NCI-H2196 (cell line): ENCODE results near the gene MCC.

Source experiments
- DNase-seq: peaks from one replicate; lab custom pipeline; 2025; ENCODE audit not compliant: unreplicated experiment; lab: John Stamatoyannopoulos, UW

The MCC gene

DNA sequence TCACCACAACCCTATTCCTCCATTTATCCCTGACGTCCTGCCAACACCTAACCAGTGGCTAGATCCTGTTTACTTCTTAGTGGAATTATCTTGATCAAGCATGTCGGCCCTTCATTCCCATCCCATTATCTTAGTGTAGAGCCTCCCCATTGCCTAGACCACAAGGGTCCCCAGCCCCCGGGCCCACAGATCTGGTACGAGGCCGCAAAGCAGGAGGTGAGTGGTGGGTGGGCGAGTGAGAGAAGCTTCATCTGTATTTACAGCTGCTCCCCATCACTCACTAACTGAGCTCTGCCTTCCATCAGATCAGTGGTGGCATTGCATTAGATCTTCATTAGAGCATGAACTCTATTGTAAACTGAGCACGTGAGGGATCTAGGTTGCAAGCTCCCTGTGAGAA is 236.2 kb downstream of the MCC start:
- no peak for DNase-seq

DNA sequence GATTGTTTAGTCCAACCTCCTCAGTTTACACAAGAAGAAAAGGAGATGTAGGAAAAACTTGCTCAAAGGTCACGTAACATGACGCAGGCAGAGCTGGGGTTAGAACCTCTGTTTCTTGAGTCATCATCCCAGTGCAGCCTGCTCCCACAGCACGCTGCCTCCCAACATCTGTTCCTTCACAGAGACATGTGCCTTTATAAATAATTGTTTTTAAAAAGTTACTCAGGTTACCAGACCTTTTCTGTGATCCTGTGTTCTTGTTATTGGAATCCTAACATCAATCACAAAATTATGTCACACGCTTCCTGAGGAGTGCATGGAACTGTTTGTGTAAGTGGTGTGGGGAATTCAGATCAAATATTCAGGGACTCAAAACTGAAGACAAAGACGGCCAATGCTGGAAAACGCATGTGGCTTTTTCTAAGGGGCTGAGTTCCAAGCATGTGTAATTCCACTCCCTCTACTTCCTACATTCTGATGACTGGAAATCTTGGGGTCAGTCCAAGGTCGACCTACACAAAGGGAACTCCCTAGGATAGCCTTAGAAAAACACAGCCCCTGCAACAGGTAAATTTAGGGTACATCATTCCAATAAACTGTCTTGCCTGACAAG is 237.8 kb downstream of the MCC start:
- no peak for DNase-seq

DNA sequence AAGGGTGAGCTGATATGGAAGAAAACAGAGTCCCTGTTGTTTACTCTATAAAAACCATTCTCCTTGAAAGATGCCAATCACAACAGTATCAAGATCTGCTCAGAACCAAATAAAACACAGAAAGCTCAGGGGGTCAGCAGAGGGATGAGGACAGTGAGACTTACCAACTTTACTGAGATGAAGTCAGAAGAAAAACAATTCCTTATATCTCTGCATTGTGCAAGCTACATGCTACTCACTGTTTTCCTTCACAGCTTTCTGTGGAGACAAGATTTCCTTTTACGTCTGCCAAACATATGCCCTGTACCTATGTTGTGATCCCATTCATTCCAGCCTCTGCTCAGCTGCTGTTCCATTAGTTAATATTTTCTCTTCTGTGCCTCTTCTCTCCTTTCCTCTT is 239.0 kb downstream of the MCC start:
- DNase-seq = no peak

DNA sequence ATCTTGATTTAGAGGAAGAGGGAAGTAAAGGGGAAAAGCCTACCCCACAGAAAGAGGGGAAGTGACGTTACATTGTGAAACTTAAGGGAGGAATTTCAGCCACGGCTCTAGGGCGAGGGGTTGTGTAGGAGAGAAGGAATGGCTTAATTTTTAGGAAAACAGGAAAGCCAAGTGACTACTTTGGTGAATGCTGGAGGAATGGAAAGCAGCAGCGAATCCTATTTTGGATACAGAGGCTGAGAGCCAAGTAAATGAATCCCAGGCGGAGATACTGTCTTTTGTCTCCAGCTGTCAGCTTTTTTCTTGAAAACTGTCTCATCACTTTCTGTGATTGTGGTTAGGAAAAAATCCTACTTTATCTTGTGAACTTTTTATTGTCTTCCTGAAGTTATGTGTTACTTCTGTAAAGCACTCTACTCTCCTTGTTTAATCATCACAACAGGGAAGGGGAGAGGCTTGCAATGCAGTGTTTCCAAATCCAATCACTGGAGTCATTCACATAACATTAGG is 241.8 kb downstream of the MCC start:
- no peak for DNase-seq

DNA sequence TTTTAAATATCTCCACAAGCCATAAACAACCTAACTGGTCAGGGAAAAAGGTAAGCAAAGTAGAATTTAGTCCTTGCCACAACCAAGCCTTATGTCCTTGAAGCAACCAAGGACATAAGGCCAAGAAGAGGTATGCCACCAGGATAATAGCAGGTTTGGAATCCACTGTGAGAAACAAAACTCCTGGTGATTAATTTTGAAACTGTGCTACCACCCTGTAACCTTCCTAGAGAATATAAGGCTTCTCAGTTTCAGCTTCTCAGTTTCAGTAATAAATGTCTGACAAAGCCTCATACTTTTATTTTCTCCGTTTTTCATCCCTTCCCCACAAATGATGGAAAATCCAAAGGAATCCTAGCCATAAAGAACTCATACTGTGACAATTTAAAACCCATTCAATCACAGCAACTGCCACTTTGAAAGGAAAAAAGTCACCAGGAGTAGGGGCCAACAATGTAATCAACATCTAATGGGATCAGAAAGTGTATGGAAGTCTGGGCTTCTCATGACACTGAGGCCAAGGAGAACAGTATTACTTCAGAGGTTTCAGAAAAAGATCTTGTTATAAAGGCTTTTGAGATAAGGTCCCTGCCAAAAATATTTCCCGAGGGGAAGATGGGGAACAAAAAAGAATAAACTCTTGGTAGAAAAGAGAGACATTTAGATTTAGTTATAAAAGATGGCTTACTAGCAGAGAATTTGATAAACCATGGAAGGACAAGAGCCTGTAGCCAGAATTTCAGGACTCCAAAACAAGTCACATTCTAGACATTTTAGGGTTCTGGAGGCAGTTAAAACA is 242.6 kb downstream of the MCC start:
- DNase-seq = no peak

DNA sequence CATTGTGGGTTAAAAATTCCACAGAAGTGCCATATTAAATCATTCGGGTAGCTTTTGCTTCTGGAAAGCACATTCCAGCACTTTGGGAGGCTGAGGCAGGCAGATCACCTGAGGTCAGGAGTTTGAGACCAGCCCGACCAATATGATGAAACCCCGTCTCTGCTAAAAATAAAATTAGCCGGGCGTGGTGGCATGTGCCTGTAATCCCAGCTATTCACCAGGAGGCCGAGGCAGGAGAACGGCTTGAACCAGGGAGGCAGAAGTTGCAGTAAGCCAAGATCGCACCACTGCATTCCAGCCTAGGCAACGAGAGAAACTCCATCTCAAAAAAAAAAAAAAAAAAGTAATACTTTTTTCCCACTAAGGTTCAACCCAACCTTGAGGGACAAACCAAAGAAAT is 243.3 kb downstream of the MCC start:
- DNase-seq = no peak

DNA sequence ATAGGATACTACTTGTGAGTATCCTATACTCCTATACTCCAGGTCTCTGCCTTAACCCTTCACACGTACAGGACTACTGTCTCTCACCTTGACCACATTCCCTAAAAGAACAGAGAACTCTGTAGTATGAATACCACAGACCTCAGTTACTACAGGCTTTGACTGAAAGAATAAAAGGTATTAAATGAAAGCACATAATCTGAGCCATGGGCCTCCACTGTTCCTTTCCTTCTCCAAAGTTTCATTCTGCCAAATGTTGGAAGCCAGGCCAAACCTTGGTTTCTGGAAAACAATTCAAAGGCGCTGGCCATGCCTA is 244.9 kb downstream of the MCC start:
- no peak for DNase-seq

DNA sequence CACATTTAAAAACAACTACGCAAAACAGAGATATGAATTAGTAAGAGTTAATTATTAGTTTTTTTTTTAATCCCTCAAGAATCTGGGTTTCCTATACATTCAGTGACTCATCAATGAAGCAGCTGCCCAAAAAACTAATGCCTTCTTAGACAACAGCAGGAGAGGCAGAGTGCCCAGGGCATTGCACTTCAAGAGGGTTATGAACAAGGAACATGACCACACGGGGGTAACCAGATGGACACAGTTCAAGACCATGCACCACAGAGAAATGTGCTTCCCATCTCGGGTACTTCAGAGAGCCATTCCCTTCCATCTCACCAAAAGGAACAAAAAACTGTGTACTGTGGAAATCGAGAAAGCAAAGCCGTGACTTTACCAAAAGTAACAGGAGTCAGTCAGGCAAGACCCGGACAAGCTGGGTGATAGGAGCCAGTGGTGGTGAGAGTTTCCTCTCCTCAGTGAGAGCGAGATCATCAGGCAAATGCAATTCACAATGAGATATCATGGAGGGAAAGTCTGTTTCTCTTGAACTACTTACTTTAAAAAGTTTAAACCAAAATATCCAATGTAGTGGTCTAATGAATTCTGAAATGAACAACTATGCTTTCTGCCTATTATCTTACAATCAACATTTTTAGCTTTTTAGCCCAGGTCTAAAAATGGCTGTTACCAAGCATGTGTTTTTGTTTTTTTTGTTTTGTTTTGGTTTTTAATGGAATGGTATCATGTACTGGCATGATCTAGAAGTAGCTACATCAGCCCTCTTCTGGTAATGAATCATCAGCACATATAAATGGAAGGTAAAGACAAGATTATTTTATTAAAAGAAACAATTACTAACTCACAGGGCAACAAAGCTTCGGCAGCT is 245.5 kb downstream of the MCC start:
- DNase-seq = no peak

DNA sequence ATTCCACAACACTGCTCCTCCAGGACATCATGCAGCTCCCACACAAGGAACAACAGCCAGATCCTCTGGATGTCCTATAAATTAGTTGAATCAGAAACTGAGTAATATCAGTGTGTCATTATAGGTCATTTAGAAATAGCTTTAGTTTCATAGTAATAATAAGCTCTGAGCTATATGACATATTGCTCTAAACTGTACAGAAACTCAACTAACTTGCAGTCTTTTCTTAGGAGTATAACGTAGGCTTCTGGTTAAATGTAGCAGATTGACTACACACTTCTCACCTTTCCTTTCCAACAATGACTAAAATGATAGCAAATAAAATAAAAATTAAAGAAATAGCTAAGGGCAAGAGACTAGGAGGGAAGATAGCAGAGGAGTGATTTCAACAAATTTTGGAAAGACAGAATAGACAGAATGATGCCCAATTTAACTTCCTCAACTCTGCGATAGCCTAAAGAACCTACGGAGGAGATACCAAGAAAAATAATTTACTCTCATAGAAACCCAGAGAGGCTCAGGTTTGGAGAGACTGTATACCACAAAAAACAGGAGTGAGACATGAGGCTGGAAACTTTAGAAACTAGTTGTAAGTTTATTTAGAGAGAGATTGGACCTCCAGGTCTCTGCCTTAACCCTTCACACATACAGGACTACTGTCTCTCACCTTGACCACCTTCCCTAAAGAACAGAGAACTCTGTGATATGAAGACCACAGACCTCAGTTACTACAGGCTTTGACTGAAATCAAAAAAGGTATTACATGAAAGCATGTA is 247.1 kb downstream of the MCC start:
- no peak for DNase-seq

DNA sequence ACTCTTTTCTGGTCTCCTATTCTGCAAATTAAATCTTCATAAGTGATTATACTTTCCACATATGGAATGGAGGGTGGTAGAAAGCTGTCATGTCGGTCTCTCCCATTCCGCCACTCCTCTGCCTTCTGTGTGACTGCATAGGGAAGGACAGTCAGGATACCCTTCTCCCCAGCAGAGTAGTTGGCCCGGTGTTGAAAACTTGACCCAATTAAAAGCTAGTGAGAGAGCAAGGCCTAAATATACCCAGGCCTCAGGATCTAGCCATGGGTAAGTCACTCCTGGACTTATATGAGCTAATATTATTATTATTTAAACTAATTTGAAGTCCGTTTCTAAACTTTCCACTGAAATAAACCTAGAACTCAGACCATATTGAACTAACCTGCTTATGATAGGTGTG is 248.2 kb downstream of the MCC start:
- DNase-seq = no peak

DNA sequence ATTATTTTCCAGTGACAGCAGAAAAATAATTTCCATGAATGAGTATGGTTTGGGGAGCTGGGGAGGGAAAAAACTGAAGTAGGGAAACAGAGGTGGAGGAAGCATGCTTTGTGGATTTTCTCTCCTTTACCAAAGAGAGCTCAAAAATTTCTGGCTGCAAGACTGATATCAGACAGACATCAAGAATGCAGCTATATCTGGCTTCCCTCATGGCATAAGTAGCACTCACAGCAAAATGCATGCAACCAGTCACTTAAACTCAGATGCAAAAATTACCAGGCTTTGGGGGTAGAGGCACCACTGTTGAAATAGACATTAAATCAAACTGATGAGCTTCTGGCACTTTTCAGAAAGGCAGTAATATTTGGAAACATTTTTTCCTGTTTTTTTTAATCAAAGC is 250.4 kb downstream of the MCC start:
- DNase-seq = no peak

DNA sequence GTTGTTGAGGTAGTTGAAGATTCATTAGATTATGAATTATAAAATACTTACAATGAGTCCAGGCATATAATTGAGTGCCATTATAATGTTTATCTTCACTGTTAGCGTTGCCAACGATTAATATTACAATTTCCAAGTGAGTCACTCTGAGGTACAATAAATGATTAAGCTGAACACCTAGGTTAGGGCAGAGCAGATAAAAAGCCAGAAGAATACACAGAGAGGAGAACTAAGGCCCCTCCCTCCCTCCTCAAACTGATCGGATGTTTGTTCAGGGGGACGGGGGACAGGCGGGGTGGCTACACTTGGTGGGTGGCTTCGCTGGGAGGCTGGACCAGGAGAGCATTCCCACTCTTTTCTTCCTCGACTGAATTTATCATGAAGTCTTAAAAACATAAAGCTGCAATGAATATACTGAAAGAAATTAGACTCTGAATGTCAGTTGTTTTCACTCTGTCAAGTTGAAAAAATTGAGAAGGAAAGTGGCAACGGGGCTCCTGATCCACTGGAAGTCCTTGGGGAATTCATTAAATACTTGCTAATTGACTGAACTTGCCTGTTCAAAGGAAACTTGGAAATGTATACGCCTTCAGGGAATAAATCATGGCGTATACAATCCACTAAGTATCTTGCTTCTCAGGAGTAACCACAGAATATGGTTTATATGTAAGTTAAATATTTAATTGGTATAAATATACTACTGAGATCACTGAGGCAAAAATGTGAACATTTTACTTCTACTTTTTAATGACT is 251.5 kb downstream of the MCC start:
- DNase-seq = no peak

DNA sequence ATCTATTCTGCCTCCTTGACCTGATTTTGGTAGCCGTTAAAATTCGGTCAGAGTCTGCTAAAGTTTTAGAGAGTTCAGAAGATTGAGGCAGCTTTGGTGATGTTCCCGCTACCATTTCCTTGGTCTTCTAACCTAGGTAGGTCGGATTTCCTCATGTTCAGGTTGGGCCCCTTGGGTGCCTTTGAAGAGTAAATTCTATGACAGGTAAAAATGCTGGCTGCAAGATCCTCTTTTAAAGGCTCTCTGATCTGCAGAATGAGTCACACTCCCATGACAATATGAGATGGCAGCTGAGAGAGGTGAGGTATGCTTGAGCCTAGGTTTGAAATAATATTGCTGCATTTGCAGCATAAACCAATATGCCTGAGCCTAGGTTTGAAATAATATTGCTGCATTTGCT is 252.4 kb downstream of the MCC start:
- DNase-seq = no peak

DNA sequence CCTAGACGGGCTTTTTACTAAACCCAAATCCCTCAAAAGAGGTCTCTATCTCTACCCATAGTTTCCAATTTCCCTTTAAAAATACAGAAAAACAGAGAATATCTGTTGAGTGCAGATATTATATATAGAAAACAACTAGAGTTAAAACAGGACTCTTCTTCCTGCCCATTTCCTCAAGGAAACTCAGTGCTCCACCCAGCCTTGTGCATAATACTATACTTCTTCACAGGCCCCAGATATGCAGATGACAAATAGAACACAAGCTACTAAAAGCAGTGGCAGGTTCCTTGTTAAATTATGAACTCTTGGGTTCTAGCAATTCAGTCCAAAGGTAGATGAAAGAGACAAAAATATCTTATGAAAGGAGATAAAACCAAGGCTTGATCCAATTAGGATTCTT is 253.7 kb downstream of the MCC start:
- DNase-seq = no peak

DNA sequence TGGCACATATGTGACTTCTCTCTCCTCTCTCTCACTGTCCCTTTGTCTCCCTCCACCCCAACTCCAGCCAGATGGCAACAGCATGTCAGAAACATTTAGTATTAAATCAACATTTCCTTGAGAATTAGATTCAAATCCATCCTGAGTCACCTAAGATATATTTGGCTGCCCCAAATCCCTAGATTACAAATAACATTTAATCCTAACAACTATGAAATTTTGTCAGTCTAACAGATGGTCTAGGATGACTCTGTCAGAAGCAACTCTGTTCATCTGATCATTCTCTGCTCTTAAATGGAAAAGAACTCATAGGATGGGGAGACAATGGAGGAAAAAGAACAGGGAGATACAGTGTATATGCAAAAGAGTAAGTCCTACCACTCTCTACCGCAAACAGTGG is 254.6 kb downstream of the MCC start:
- DNase-seq = no peak

DNA sequence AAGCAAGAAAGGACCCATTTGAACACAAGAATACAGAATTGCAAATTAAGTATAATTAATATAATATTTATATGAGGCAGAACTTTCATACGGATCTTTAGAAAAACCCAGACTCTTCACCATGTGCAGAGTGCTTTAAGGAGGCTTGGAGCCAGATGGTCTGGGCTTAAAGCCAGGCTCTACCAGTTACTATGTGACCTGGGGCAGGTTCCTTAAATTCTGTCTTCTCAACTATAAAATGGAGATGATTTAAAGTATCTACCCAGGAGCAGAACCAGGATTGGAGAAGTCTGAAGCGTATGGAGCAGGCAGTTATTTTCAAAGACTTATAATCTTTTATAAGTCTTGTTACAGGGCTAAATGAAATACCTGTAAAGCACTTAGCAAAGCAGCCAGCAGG is 255.6 kb downstream of the MCC start:
- no peak for DNase-seq

DNA sequence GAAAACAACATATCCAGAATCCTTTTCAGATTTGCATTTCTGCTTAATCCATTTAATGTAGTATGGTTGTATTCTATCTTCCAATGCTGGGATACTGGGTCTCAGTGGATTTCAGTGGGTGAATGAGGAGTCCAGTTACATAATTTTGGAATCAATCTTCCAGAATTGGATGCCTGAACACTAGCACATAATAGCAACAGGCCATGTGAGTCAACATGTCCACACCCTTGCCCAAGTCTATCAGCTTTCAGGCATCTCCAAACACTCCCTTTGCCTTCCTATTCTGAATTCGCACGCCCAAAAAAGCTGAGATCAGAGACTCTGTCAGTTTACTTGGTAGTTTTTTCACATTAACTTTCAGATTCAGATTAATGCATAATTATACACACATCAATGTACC is 256.0 kb downstream of the MCC start:
- DNase-seq = no peak

DNA sequence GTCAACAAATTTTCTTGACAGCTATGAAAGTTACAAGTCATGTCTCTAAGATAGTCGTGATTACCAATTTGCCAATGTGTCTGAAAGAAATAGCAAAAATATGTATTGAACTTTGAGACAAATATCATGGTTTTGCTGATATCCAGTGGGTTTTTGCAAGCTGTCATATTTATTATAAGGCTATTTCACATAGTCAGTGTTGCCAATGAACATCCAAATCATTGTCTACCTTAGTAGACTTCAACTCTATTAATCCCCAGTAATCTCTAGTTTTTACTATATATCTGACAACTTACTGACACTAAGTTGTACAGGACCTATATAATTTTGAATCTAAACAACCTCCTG is 256.6 kb downstream of the MCC start:
- DNase-seq = no peak

DNA sequence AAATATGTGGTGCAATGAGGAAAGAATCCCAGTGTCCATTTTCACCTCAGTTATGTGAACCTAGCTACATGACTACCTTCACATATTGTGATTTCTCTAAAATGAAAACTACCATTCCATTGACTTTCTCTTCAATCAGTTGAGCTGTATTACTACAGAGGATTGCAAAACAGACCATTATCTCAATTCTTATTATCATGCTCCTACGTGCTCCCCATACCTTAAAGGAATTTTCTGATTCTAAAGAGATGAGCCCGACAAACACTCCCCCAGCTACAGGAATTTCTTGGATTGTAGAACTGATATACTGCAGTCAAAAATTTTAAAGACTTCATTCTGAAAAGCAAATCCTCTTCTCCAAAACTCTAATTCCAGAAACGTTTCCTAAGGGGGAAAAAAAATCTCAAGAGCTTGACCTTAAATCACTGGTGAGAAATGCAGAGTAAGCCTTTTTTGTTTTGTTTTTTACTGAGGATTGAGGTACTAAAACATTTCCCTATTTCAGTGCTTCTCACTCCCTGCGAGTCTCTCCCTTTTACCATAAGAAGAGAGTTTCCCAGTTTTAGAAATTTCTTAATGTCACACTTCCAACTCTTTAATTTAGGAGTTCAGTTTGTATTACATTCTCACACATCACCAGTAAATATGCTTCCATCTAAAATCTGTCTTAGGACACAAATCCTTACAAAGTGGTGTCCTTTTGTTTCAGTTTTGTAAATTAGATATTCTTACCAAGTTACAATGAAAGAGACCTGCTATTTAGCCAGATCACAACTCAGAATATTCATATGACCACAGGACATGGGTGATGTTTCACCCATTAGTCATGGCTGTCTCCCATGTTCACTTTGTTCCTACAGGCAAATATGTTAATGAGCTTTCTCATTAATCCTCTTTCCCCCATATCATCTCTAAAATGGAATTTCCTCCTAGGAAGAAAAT is 257.3 kb downstream of the MCC start:
- no peak for DNase-seq

DNA sequence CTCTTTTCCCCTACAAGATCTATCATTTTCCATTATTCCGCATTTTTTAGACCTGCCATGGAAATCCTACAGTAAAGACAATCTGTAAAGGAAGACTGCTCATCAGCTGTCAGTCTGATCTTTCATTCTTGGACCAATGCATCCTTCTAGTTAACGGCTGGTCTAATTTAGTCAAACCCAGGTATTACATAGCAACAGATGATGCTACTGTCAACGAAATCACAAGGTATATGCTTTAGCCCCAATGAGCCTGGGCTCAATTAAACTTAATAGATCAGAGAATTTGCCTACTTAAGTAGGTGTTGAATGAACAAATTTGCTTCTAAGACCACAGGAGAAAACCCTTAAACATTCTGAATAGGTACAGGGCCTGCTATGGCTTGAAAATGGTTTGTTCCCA is 260.5 kb downstream of the MCC start:
- DNase-seq = no peak
